Endodermal cell (in vitro differentiated cells): ENCODE results near the gene USP6NL. TPM values are rescaled to one million over a fixed set of nuclear protein-coding genes. Genes with fewer than 3 reads are reported as not detected.
A peak's percentile ranks its signal among the peaks of the same experiment; 100 is the strongest.

ENCODE experiments used
- DNase-seq: peaks from one replicate; pipeline ENCODE4 v3.0.0-alpha.2; 2017
- H3K27ac ChIP-seq: 2 replicates; pipeline ENCODE4 v1.5.1; 2013; ENCODE audit warnings: mild to moderate bottlenecking, low read depth, low read length, moderate library complexity
- H3K27me3 ChIP-seq: 2 replicates; pipeline ENCODE4 v1.6.1; 2013; ENCODE audit warnings: mild to moderate bottlenecking, low read length, moderate library complexity; ENCODE audit not compliant: insufficient read depth, control insufficient read depth, poor library complexity, severe bottlenecking
- H3K36me3 ChIP-seq: 2 replicates; pipeline ENCODE4 v1.7.0; 2013; ENCODE audit warnings: mild to moderate bottlenecking, low read length, moderate library complexity; ENCODE audit not compliant: control insufficient read depth, insufficient read depth
- H3K4me1 ChIP-seq: one replicate; pipeline ENCODE4 v1.7.0; 2013; ENCODE audit warnings: low read length; ENCODE audit not compliant: control insufficient read depth, insufficient read depth
- H3K4me3 ChIP-seq: 2 replicates; pipeline ENCODE4 v1.5.1; 2013; ENCODE audit warnings: mild to moderate bottlenecking, low read length, moderate library complexity
- H3K9ac ChIP-seq: 2 replicates; pipeline ENCODE4 v1.6.1; 2013; ENCODE audit warnings: mild to moderate bottlenecking, low read length, moderate library complexity; ENCODE audit not compliant: poor library complexity, severe bottlenecking; ENCODE audit errors: extremely low read depth
- H3K9me3 ChIP-seq: 2 replicates; pipeline ENCODE4 v1.6.1; 2013; ENCODE audit warnings: mild to moderate bottlenecking, low read length, moderate library complexity; ENCODE audit not compliant: control insufficient read depth
- H3K27ac Mint-ChIP-seq: 2 replicates; pipeline ENCODE4 v1.8.0; 2020; ENCODE audit warnings: mixed read lengths
- H3K27me3 Mint-ChIP-seq: 2 replicates; pipeline ENCODE4 v1.8.0; 2021; ENCODE audit warnings: mild to moderate bottlenecking, mixed read lengths; ENCODE audit not compliant: insufficient read depth
- H3K36me3 Mint-ChIP-seq: 2 replicates; pipeline ENCODE4 v1.8.0; 2020; ENCODE audit warnings: low read depth, mixed read lengths
- H3K4me1 Mint-ChIP-seq: 2 replicates; pipeline ENCODE4 v1.8.0; 2020; ENCODE audit warnings: mixed read lengths
- H3K4me3 Mint-ChIP-seq: 2 replicates; pipeline ENCODE4 v1.8.0; 2020; ENCODE audit warnings: mild to moderate bottlenecking, moderate library complexity, mixed read lengths
- H3K9me3 Mint-ChIP-seq: 2 replicates; pipeline ENCODE4 v1.8.0; 2020; ENCODE audit warnings: mild to moderate bottlenecking, mixed read lengths
- WGBS, 2 experiments: methylation state at CpG; one replicate each; pipeline versions ENCODE4 v1.1.5 to v1.1.7; 2013; ENCODE audit warnings: missing lambda C conversion rate in 2 of 2, mixed read lengths in 1 of 2; ENCODE audit not compliant: insufficient coverage in 1 of 2, insufficient read length in 1 of 2; 5-methylcytosine and 5-hydroxymethylcytosine counted together
- total RNA-seq, 2 donors: library from RNA; stranded (reverse); fragmentation: NEBNext Ultra II Directional in 1 of 2; extraction: Animal tissue kit (Norgen Biotek cat#: 25700) in 1 of 2; gene quantifications; 2 replicates in 1 of 2; 3 replicates in 1 of 2; pipeline ENCODE4 v1.2.1, GENCODE V29; 2021
- TF ChIP-seq, protein P1 (sequence below): fragments of 200-600 bp; sonication (generic); conservative IDR thresholded peaks from 2 replicates; pipeline ENCODE4 v1.5.0; 2021; ENCODE audit warnings: antibody characterized with exemption, mild to moderate bottlenecking

The USP6NL gene
- total RNA-seq, 2 donors from 2014 or later, result 20.6 to 22.9 TPM

DNA sequence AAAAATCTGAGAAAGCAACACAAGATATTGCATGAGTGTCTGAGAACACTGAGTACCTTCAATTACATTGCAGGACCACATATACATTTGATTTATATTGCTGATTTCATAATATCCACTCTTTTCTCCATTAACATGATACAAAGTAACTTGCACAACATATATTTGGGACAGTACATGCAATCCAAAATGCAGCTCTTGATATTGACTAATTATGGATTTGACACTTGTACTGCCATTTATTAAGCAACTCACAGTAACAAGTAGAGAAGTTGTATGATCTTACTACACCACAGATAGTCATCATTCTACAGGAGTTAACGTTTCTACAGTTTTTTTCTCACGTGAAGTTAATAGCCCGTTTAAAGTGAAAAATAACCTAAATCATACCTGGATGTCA lies 46.7 kb downstream of the USP6NL start:
- Mint-ChIP-seq H3K9me3 (peaks cover 2% of the 10 kb centered on the region), H3K36me3 (peaks cover 2% of the 10 kb centered on the region), H3K4me1 (peaks cover 24% of the 10 kb centered on the region), H3K4me3 (no peak overlapping the region), H3K27me3 (no peaks in the 10 kb centered on the region), H3K27ac (no peak overlapping the region)
- 97 to 100% methylated on average over 3 of the region's 3 CpGs for WGBS, 2 experiments
- peaks cover 8% of the 10 kb centered on the region for H3K9me3 ChIP-seq
- no peaks in the 10 kb centered on the region for H3K27me3 ChIP-seq
- no peak for DNase-seq
- H3K4me1 ChIP-seq, result peaks cover 4% of the 10 kb centered on the region
- H3K27ac ChIP-seq, result no peak overlapping the region
- TF ChIP-seq, protein P1, sequence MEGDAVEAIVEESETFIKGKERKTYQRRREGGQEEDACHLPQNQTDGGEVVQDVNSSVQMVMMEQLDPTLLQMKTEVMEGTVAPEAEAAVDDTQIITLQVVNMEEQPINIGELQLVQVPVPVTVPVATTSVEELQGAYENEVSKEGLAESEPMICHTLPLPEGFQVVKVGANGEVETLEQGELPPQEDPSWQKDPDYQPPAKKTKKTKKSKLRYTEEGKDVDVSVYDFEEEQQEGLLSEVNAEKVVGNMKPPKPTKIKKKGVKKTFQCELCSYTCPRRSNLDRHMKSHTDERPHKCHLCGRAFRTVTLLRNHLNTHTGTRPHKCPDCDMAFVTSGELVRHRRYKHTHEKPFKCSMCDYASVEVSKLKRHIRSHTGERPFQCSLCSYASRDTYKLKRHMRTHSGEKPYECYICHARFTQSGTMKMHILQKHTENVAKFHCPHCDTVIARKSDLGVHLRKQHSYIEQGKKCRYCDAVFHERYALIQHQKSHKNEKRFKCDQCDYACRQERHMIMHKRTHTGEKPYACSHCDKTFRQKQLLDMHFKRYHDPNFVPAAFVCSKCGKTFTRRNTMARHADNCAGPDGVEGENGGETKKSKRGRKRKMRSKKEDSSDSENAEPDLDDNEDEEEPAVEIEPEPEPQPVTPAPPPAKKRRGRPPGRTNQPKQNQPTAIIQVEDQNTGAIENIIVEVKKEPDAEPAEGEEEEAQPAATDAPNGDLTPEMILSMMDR, result no peak
- no peak overlapping the region for H3K9ac ChIP-seq
- H3K4me3 ChIP-seq, result no peak overlapping the region
- H3K36me3 ChIP-seq, result peaks cover 6% of the 10 kb centered on the region

DNA sequence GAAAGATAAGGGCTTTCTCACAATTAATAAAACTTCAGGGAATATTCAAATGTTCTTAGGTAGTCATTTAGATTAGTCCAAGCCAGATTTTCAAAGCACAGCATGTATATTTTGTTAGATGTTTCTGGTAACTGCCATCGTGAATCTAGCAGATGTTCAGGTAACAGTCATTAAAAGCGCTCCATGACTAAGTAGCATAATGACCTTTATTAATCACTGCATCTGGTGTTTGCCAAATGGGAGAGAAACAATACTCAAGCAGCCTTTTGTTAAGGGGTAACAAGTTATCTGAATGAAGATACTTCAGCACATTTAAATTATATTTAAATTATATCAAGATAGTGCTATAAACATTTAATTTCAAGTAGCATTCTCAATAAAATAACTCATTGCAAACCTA lies 47.5 kb downstream of the USP6NL start:
- H3K9ac ChIP-seq, result no peak overlapping the region
- Mint-ChIP-seq H3K4me1 (peaks cover 24% of the 10 kb centered on the region), H3K27me3 (no peaks in the 10 kb centered on the region), H3K36me3 (peaks cover 2% of the 10 kb centered on the region), H3K4me3 (peak overlapping the region; percentile 4), H3K27ac (peak overlapping the region; percentile 18), H3K9me3 (peaks cover 2% of the 10 kb centered on the region)
- peaks cover 4% of the 10 kb centered on the region for H3K4me1 ChIP-seq
- no peak for DNase-seq
- peaks cover 6% of the 10 kb centered on the region for H3K36me3 ChIP-seq
- TF ChIP-seq, protein P1, result no peak
- peaks cover 8% of the 10 kb centered on the region for H3K9me3 ChIP-seq
- H3K4me3 ChIP-seq, result peak overlapping the region; percentile 68
- no peaks in the 10 kb centered on the region for H3K27me3 ChIP-seq
- H3K27ac ChIP-seq, result no peak overlapping the region
- 92 to 100% methylated on average over 2 of the region's 2 CpGs for WGBS, 2 experiments

DNA sequence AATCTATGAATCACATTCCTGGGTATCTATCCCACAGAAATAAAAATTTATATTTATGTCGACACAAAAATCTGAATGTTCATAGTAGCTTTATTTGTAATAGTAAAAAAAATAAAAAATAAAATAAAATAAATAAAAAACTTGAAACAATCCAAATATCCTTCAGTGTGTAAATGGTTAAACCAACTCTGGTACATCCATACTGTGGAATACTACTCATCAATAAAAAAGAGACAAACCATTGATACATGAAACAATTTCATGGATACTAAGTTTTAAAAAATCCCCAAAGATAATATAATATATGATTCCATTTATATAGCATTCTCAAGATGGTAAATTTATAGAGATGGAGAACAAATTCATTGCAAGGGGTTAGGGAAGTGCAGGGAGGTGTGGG lies 48.6 kb downstream of the USP6NL start:
- TF ChIP-seq, protein P1, result no peak
- no peaks in the 10 kb centered on the region for H3K36me3 Mint-ChIP-seq
- peaks cover 8% of the 10 kb centered on the region for H3K9me3 ChIP-seq

More for the DNA sequence above, 48.6 kb downstream of the USP6NL start:
- Histone ChIP-seq H3K36me3 (peaks cover 6% of the 10 kb centered on the region), H3K9ac (no peak overlapping the region), H3K4me1 (peaks cover 4% of the 10 kb centered on the region), H3K27me3 (no peaks in the 10 kb centered on the region), H3K27ac (no peak overlapping the region), H3K4me3 (peak overlapping the region; percentile 68)
- no CpG with 5 or more reads among the region's 1 CpG for WGBS, 2 experiments
- Mint-ChIP-seq H3K4me3 (no peak overlapping the region), H3K27ac (no peak overlapping the region), H3K9me3 (peaks cover 2% of the 10 kb centered on the region), H3K27me3 (no peaks in the 10 kb centered on the region), H3K4me1 (peaks cover 24% of the 10 kb centered on the region)
- DNase-seq, result no peak
